HCT116 (cell line): ENCODE data around the gene PDK1. TPM values are rescaled to one million over a fixed set of nuclear protein-coding genes. Genes with fewer than 3 reads are reported as not detected.

Experiments
- ATAC-seq: fragments of 200-7000 bp; cut with Tn5 transposase; 2 replicates; pipeline ENCODE4 v1.9.1; 2020; ENCODE audit warnings: mild to moderate bottlenecking, moderate library complexity
- BruUV-seq: library from RNA; stranded (reverse); fragments of 400-500 nt; replicated peaks from 2 replicates; lab custom pipeline; 2021; lab: Mats Ljungman, UMichigan
- CTCF ChIA-PET: fragments of 300-600 bp; sonication (Branson Sonifier 250); formaldehyde crosslinking; loops from one replicate; lab custom pipeline; 2021; ENCODE audit warnings: antibody characterized with exemption; lab: Charles Lee
- POLR2A ChIA-PET: fragments of 300-600, 350-600 bp; sonication (Branson Sonifier 250); formaldehyde crosslinking; loops from one replicate; lab custom pipeline; 2021; ENCODE audit warnings: antibody characterized with exemption; lab: Charles Lee
- RAD21 ChIA-PET, 2 experiments: fragments of 300-600 bp; sonication (Branson Sonifier 250); formaldehyde crosslinking; loops; one replicate each; lab custom pipeline; 2023; ENCODE audit warnings: low total read pairs in 2 of 2; ENCODE audit not compliant: uncharacterized antibody in 2 of 2, unreplicated experiment in 2 of 2, low non-redundant PET in 1 of 2; lab: Charles Lee
- DNase-seq: peaks from one replicate; pipeline ENCODE4 v3.0.0-alpha.2; 2010; ENCODE audit warnings: low read depth, low spot score
- H2AFZ ChIP-seq: fragments of 200-600 bp; shearing (Covaris generic), sonication (generic); 2 replicates; pipeline ENCODE4 v1.6.1; 2017; ENCODE audit warnings: low read depth, mixed run types, mixed read lengths, antibody characterized with exemption, low read length; ENCODE audit not compliant: poor library complexity, severe bottlenecking
- H3K27ac ChIP-seq: 2 replicates; pipeline ENCODE4 v1.5.1; 2012; ENCODE audit warnings: low read depth, low read length
- H3K27me3 ChIP-seq: fragments of 200-600 bp; sonication (generic); 2 replicates; pipeline ENCODE4 v1.6.1; 2016; ENCODE audit warnings: mixed run types, low read length, mixed read lengths; ENCODE audit not compliant: insufficient read depth
- H3K36me3 ChIP-seq, 2 experiments: fragments of 200-500 bp in 1 of 2; fragments of 200-600 bp in 1 of 2; sonication (Bioruptor generic) in 1 of 2; sonication (generic) in 1 of 2; 2 replicates each; pipeline versions ENCODE4 v1.5.1 to v1.6.1; 2014 to 2016; ENCODE audit warnings: low read length in 2 of 2, inconsistent platforms in 1 of 2, mixed read lengths in 1 of 2, mixed run types in 1 of 2; ENCODE audit not compliant: insufficient read depth in 2 of 2, control insufficient read depth in 1 of 2
- H3K4me1 ChIP-seq, 2 experiments: fragments of 200-600 bp in 1 of 2; sonication (generic) in 1 of 2; 2 replicates each; pipeline versions ENCODE4 v1.5.1 to v1.6.1; 2012 to 2017; ENCODE audit warnings: low read length in 2 of 2, inconsistent platforms in 1 of 2, mild to moderate bottlenecking in 1 of 2, mixed read lengths in 1 of 2, mixed run types in 1 of 2, moderate library complexity in 1 of 2; ENCODE audit not compliant: insufficient read depth in 2 of 2, control insufficient read depth in 1 of 2
- H3K4me2 ChIP-seq: fragments of 200-600 bp; sonication (generic); 2 replicates; pipeline ENCODE4 v1.6.1; 2017; ENCODE audit warnings: mixed run types, low read length, mixed read lengths
- H3K4me3 ChIP-seq, 2 experiments: fragments of 200-600 bp in 1 of 2; sonication (generic) in 1 of 2; replicated peaks in 1 of 2; 2 replicates each; pipeline ENCODE4 v1.5.1; 2011 to 2016; ENCODE audit warnings: low read length in 2 of 2, control low read depth in 1 of 2, low read depth in 1 of 2, mild to moderate bottlenecking in 1 of 2, mixed read lengths in 1 of 2, mixed run types in 1 of 2
- H3K79me2 ChIP-seq: fragments of 200-600 bp; sonication (generic); 2 replicates; pipeline ENCODE4 v1.6.1; 2017; ENCODE audit warnings: mild to moderate bottlenecking, mixed run types, low read length, moderate library complexity, mixed read lengths; ENCODE audit not compliant: insufficient read depth
- H3K9ac ChIP-seq: fragments of 200-600 bp; sonication (generic); 2 replicates; pipeline ENCODE4 v1.6.1; 2016; ENCODE audit warnings: low read length, mixed read lengths
- H3K9me2 ChIP-seq: fragments of 200-600 bp; sonication (generic), shearing (Covaris generic); 2 replicates; pipeline ENCODE4 v1.6.1; 2017; ENCODE audit warnings: mixed run types, mild to moderate bottlenecking, moderate library complexity; ENCODE audit not compliant: insufficient read depth
- H3K9me3 ChIP-seq, 2 experiments: fragments of 200-500 bp in 1 of 2; fragments of 200-600 bp in 1 of 2; sonication (Bioruptor generic) in 1 of 2; sonication (generic) in 1 of 2; 2 replicates each; pipeline ENCODE4 v1.6.1; 2014 to 2017; ENCODE audit warnings: low read length in 2 of 2, mixed read lengths in 2 of 2, inconsistent platforms in 1 of 2, low read depth in 1 of 2, mild to moderate bottlenecking in 1 of 2, mixed run types in 1 of 2, moderate library complexity in 1 of 2; ENCODE audit not compliant: control insufficient read depth in 1 of 2, insufficient read depth in 1 of 2
- H4K20me1 ChIP-seq: fragments of 200-600 bp; sonication (generic), shearing (Covaris generic); 2 replicates; pipeline ENCODE4 v1.6.1; 2017; ENCODE audit warnings: mixed run types, mild to moderate bottlenecking, moderate library complexity; ENCODE audit not compliant: insufficient read depth
- CTCF ChIP-seq, 3 experiments: fragments of 200-600 bp in 1 of 3; sonication (generic) in 1 of 3; IDR thresholded peaks in 2 of 3; conservative IDR thresholded peaks in 1 of 3; 2 replicates each; pipeline ENCODE4 v1.5.1; 2012 to 2017; ENCODE audit warnings: low read depth in 2 of 3, low read length in 2 of 3, antibody characterized with exemption in 1 of 3, borderline replicate concordance in 1 of 3, control low read depth in 1 of 3, mild to moderate bottlenecking in 1 of 3, mixed read lengths in 1 of 3, mixed run types in 1 of 3, moderate library complexity in 1 of 3; ENCODE audit not compliant: insufficient read depth in 1 of 3
- EGR1 ChIP-seq: IDR thresholded peaks from 2 replicates; pipeline ENCODE4 v1.6.1; 2012; ENCODE audit warnings: low read depth
- RAD21 ChIP-seq: IDR thresholded peaks from 2 replicates; pipeline ENCODE4 v1.6.1; 2012; ENCODE audit warnings: low read depth, mild to moderate bottlenecking
- REST ChIP-seq: IDR thresholded peaks from 2 replicates; pipeline ENCODE4 v1.6.1; 2012; ENCODE audit warnings: low read depth
- ZBTB33 ChIP-seq: IDR thresholded peaks from 2 replicates; pipeline ENCODE4 v1.6.1; 2011; ENCODE audit warnings: mild to moderate bottlenecking, low read length, moderate library complexity; ENCODE audit not compliant: insufficient replicate concordance; ENCODE audit errors: extremely low read depth
- intact Hi-C: fragments of 100-400 bp; cut with micrococcal nuclease; formaldehyde crosslinking; loops from 2 replicates; pipeline ENCODE4 v1.10.0; 2022
- total RNA-seq: library from RNA; stranded (reverse); gene quantifications from one replicate; pipeline ENCODE4 v1.2.1, GENCODE V29; 2021; ENCODE audit not compliant: unreplicated experiment

PDK1 gene
- total RNA-seq, 1 experiment from 2014 or later: 21.3 TPM

- Histone ChIP-seq H3K4me2 (no peak overlapping the region), H4K20me1 (no peaks in the 10 kb centered on the region), H3K9me3 (no peaks in the 10 kb centered on the region), H3K27me3 (no peaks in the 10 kb centered on the region), H2AFZ (no peak overlapping the region), H3K9me2 (no peaks in the 10 kb centered on the region), H3K79me2 (no peaks in the 10 kb centered on the region), H3K4me3 (no peak overlapping the region), H3K36me3 (no peaks in the 10 kb centered on the region), H3K4me1 (peaks cover 0 to 14% of the 10 kb centered on the region in 2 experiments; a peak in 2 of 4 replicates), H3K27ac (no peak overlapping the region), H3K9ac (no peak overlapping the region)
- intact Hi-C loops: no loop called here
- no peak for DNase-seq
- RAD21 ChIA-PET: no interaction called here
- POLR2A ChIA-PET: no interaction called here
- BruUV-seq: no TSS peak
- TF ChIP-seq EGR1: no peak
- CTCF ChIA-PET: no interaction called here
- ATAC-seq: no peak
These were observed 83.4 kb downstream of the PDK1 start for GRCh38 chr2:172639256-172639655.

- intact Hi-C loops: no loop called here
- Histone ChIP-seq H3K4me2 (no peak overlapping the region), H3K27me3 (no peaks in the 10 kb centered on the region), H3K9ac (no peak overlapping the region), H3K36me3 (no peaks in the 10 kb centered on the region), H3K9me2 (no peaks in the 10 kb centered on the region), H3K27ac (no peak overlapping the region), H4K20me1 (no peaks in the 10 kb centered on the region), H3K9me3 (no peaks in the 10 kb centered on the region), H3K79me2 (no peaks in the 10 kb centered on the region), H3K4me3 (no peak overlapping the region), H2AFZ (no peak overlapping the region), H3K4me1 (peaks cover 0 to 14% of the 10 kb centered on the region in 2 experiments; a peak in 2 of 4 replicates)
- TF ChIP-seq CTCF (IDR thresholded peaks at IDR 0.05 in 2 of 3, conservative IDR thresholded peaks at IDR 0.05 in 1 of 3; ENCODE audit: borderline replicate concordance in 1 of 3, insufficient read depth in 1 of 3, low read depth in 2 of 3, low read length in 2 of 3) (no peak), RAD21 (no peak), REST (no peak), ZBTB33 (no peak)
- ChIA-PET POLR2A (no interaction called here), CTCF (no interaction called here), RAD21 (no interaction called here)
- no TSS peak for BruUV-seq
- DNase-seq: no peak
- no peak for ATAC-seq
These were observed 83.9 kb downstream of the PDK1 start for GRCh38 chr2:172639823-172640222.
